GM23338 (cell line): ENCODE data around the gene SLX4IP. TPM values are rescaled to one million over a fixed set of nuclear protein-coding genes. Genes with fewer than 3 reads are reported as not detected.

ENCODE experiments used
- ATAC-seq: fragments of 200-7000 bp; cut with Tn5 transposase; 3 replicates; pipeline ENCODE4 v1.9.1; 2020
- DNase-seq: peaks from one replicate; pipeline ENCODE4 v3.0.0-alpha.2; 2015; ENCODE audit warnings: low spot score
- H2AFZ ChIP-seq: fragments of 200-600 bp; sonication (generic); 2 replicates; pipeline ENCODE4 v1.8.0; 2016; ENCODE audit warnings: antibody characterized with exemption, mild to moderate bottlenecking, moderate library complexity
- H3F3A ChIP-seq: fragments of 200-600 bp; sonication (generic); replicated peaks from 2 replicates; pipeline ENCODE4 v1.8.0; 2017; ENCODE audit warnings: antibody characterized with exemption, mixed run types, low read depth
- H3K27ac ChIP-seq: fragments of 200-600 bp; sonication (generic); 2 replicates; pipeline ENCODE4 v1.6.1; 2016; ENCODE audit warnings: low read depth
- H3K27me3 ChIP-seq: fragments of 200-600 bp; sonication (generic); 2 replicates; pipeline ENCODE4 v1.8.0; 2016; ENCODE audit warnings: mild to moderate bottlenecking, mixed run types, moderate library complexity; ENCODE audit not compliant: insufficient read depth
- H3K36me3 ChIP-seq: fragments of 200-600 bp; sonication (generic); 2 replicates; pipeline ENCODE4 v1.8.0; 2016; ENCODE audit warnings: mild to moderate bottlenecking; ENCODE audit not compliant: insufficient read depth
- H3K4me1 ChIP-seq: fragments of 200-600 bp; sonication (generic); 2 replicates; pipeline ENCODE4 v1.8.0; 2016; ENCODE audit warnings: mild to moderate bottlenecking, moderate library complexity; ENCODE audit not compliant: insufficient read depth
- H3K4me2 ChIP-seq: fragments of 200-600 bp; sonication (generic); 2 replicates; pipeline ENCODE4 v1.7.1; 2017; ENCODE audit warnings: mixed run types
- H3K4me3 ChIP-seq: fragments of 200-600 bp; sonication (generic); 2 replicates; pipeline ENCODE4 v1.6.1; 2016; ENCODE audit warnings: mixed run types
- H3K79me2 ChIP-seq: fragments of 200-600 bp; sonication (generic); replicated peaks from 2 replicates; pipeline ENCODE4 v1.8.0; 2017; ENCODE audit warnings: mild to moderate bottlenecking; ENCODE audit not compliant: insufficient read depth
- H3K9me2 ChIP-seq: fragments of 200-600 bp; sonication (generic); 2 replicates; pipeline ENCODE4 v1.8.0; 2017; ENCODE audit not compliant: insufficient read depth
- H4K20me1 ChIP-seq: fragments of 200-600 bp; sonication (generic); replicated peaks from 2 replicates; pipeline ENCODE4 v1.8.0; 2017; ENCODE audit warnings: mild to moderate bottlenecking; ENCODE audit not compliant: insufficient read depth
- H3K27ac Mint-ChIP-seq: 2 replicates; pipeline ENCODE4 v1.8.0; 2020; ENCODE audit warnings: inconsistent platforms, mild to moderate bottlenecking, moderate library complexity, mixed read lengths
- H3K27me3 Mint-ChIP-seq: 3 replicates; pipeline ENCODE4 v1.8.0; 2022; ENCODE audit warnings: low read depth, mild to moderate bottlenecking, moderate library complexity, mixed read lengths, inconsistent platforms; ENCODE audit not compliant: insufficient read depth, poor library complexity
- H3K36me3 Mint-ChIP-seq: 3 replicates; pipeline ENCODE4 v1.8.0; 2021; ENCODE audit warnings: low read depth, mild to moderate bottlenecking, inconsistent platforms, moderate library complexity, mixed read lengths
- H3K4me1 Mint-ChIP-seq: 3 replicates; pipeline ENCODE4 v1.8.0; 2020; ENCODE audit warnings: mild to moderate bottlenecking, inconsistent platforms, mixed read lengths
- H3K4me3 Mint-ChIP-seq: 3 replicates; pipeline ENCODE4 v1.8.0; 2021; ENCODE audit warnings: moderate library complexity, mild to moderate bottlenecking, inconsistent platforms, mixed read lengths
- H3K9me3 Mint-ChIP-seq: 3 replicates; pipeline ENCODE4 v1.8.0; 2020; ENCODE audit warnings: moderate library complexity, mild to moderate bottlenecking, inconsistent platforms, mixed read lengths
- CREB1 ChIP-seq: fragments of 250-450 bp; sonication (Bioruptor Pico); IDR thresholded peaks from 2 replicates; pipeline ENCODE4 v1.5.0; 2020; ENCODE audit warnings: low read depth, mild to moderate bottlenecking, moderate library complexity
- CTCF ChIP-seq, 2 experiments: fragments of 200-600 bp in 1 of 2; sonication (generic) in 1 of 2; conservative IDR thresholded peaks; 2 replicates each; pipeline versions ENCODE4 v1.5.1 to v1.6.1; 2016 to 2017; ENCODE audit warnings: antibody characterized with exemption in 2 of 2, low read depth in 2 of 2, mild to moderate bottlenecking in 2 of 2, moderate library complexity in 1 of 2
- ETS1 ChIP-seq: IDR thresholded peaks from 2 replicates; pipeline ENCODE4 v1.6.1; 2016; ENCODE audit warnings: antibody characterized with exemption
- EZH2 ChIP-seq: fragments of 200-600 bp; sonication (generic); IDR thresholded peaks from one replicate; pipeline ENCODE4 v1.8.0; 2017; ENCODE audit warnings: antibody characterized with exemption, mild to moderate bottlenecking, low read depth; ENCODE audit not compliant: unreplicated experiment
- EZH2phosphoT487 ChIP-seq: fragments of 200-600 bp; sonication (generic); IDR thresholded peaks from one replicate; pipeline ENCODE4 v1.8.1; 2018; ENCODE audit warnings: antibody characterized with exemption; ENCODE audit not compliant: unreplicated experiment
- JUNB ChIP-seq: IDR thresholded peaks from one replicate; pipeline ENCODE4 v1.6.1; 2016; ENCODE audit warnings: antibody characterized with exemption; ENCODE audit not compliant: unreplicated experiment
- POLR2AphosphoS5 ChIP-seq: IDR thresholded peaks from 2 replicates; pipeline ENCODE4 v1.6.1; 2016; ENCODE audit warnings: antibody characterized with exemption, low read depth
- ZNF114 ChIP-seq: fragments of 250-450 bp; sonication (Bioruptor Pico); IDR thresholded peaks from 2 replicates; pipeline ENCODE4 v1.5.0; 2020; ENCODE audit warnings: mild to moderate bottlenecking, moderate library complexity
- ZNF331 ChIP-seq: fragments of 250-450 bp; sonication (Bioruptor Pico); IDR thresholded peaks from 2 replicates; pipeline ENCODE4 v1.5.0; 2020; ENCODE audit warnings: low read depth, mild to moderate bottlenecking, moderate library complexity
- ZNF462 ChIP-seq: fragments of 250-450 bp; sonication (Bioruptor Pico); IDR thresholded peaks from 2 replicates; pipeline ENCODE4 v1.5.0; 2020; ENCODE audit warnings: mild to moderate bottlenecking, moderate library complexity
- polyA plus RNA-seq: library from polyadenylated mRNA; unstranded; fragments of >200 nt; fragmentation: Nextera tagmentation; extraction: Ambion mirVana; gene quantifications from 2 replicates; pipeline ENCODE4 v1.2.1, GENCODE V29; 2016
- total RNA-seq: library from RNA; depleted of rRNA; stranded (reverse); fragments of >200 nt; shearing (Covaris generic); gene quantifications from 2 replicates; pipeline ENCODE4 v1.2.3, GENCODE V29; 2014

SLX4IP gene
- total and polyA plus RNA-seq, 2 experiments from 2014 or later: 9.1 to 9.8 TPM

- peak; percentile 6 for ATAC-seq
- no peaks in the 10 kb centered on the region for H4K20me1 ChIP-seq
- H3K4me1 Mint-ChIP-seq: peaks cover 57% of the 10 kb centered on the region
Measured at GRCh38 chr20:10671919-10672623, 237.0 kb downstream of the SLX4IP start.

More at GRCh38 chr20:10671919-10672623, 237.0 kb downstream of the SLX4IP start:
- DNase-seq: peak; percentile 72
- H3K27me3 ChIP-seq: peaks cover 8% of the 10 kb centered on the region; the same call in 1 of the 2 replicates
- no peak overlapping the region for H2AFZ ChIP-seq
- peaks cover 50% of the 10 kb centered on the region for H3K4me1 ChIP-seq
- no peaks in the 10 kb centered on the region for H3K36me3 ChIP-seq
- Mint-ChIP-seq H3K4me3 (peak overlapping the region; percentile 91), H3K9me3 (no peaks in the 10 kb centered on the region), H3K27ac (no peak overlapping the region), H3K27me3 (peaks cover 20% of the 10 kb centered on the region), H3K36me3 (peaks cover 32% of the 10 kb centered on the region)
- peaks cover 59% of the 10 kb centered on the region for H3K79me2 ChIP-seq
- 0 out of 2 replicates have a peak, but pooled peaks cover 5% of the 10 kb centered on the region for H3F3A ChIP-seq
- H3K4me3 ChIP-seq: peak overlapping the region; percentile 92
- no peaks in the 10 kb centered on the region for H3K9me2 ChIP-seq
- no peak overlapping the region for H3K27ac ChIP-seq
- no peak for TF ChIP-seq CTCF (conservative IDR thresholded peaks at IDR 0.05; ENCODE audit: low read depth in 2 of 2)
- no peak for TF ChIP-seq EZH2phosphoT487
- no peak for TF ChIP-seq JUNB
- TF ChIP-seq CREB1 (CRISPR knock-in tag): no peak
- no peak for TF ChIP-seq ZNF114 (CRISPR knock-in tag)
- no peak for TF ChIP-seq ZNF331 (CRISPR knock-in tag)
- no peak for TF ChIP-seq ZNF462 (CRISPR knock-in tag)
- TF ChIP-seq ETS1: no peak
- no peak for TF ChIP-seq EZH2
- TF ChIP-seq POLR2AphosphoS5: no peak
- peak overlapping the region; percentile 99 for H3K4me2 ChIP-seq
